WTC11 (cell line): Measurements from ENCODE around the gene GRK2. TPM values are rescaled to one million over a fixed set of nuclear protein-coding genes. Genes with fewer than 3 reads are reported as not detected.

ENCODE experiments used
- ATAC-seq: fragments of 200-7000 bp; cut with Tn5 transposase; 2 replicates; pipeline ENCODE4 v1.10.0; 2021; ENCODE audit warnings: mild to moderate bottlenecking, moderate library complexity
- CTCF ChIA-PET: fragments of 300-600 bp; sonication (Branson Sonifier 250); formaldehyde crosslinking; loops from one replicate; lab custom pipeline; 2021; ENCODE audit warnings: antibody characterized with exemption; lab: Charles Lee
- POLR2A ChIA-PET: fragments of 350-600 bp; sonication (Branson Sonifier 250); formaldehyde crosslinking; loops from one replicate; lab custom pipeline; 2021; ENCODE audit warnings: antibody characterized with exemption; lab: Charles Lee
- DNase-seq: peaks from one replicate; pipeline ENCODE4 v3.0.0; 2021; ENCODE audit warnings: low spot score
- H3K27ac Mint-ChIP-seq: 2 replicates; pipeline ENCODE4 v1.8.0; 2021; ENCODE audit warnings: mixed read lengths
- H3K27me3 Mint-ChIP-seq: 2 replicates; pipeline ENCODE4 v1.8.0; 2021; ENCODE audit warnings: low read depth, mild to moderate bottlenecking, moderate library complexity, mixed read lengths
- H3K36me3 Mint-ChIP-seq: 2 replicates; pipeline ENCODE4 v1.8.0; 2021; ENCODE audit warnings: mixed read lengths
- H3K4me1 Mint-ChIP-seq: 2 replicates; pipeline ENCODE4 v1.8.0; 2022; ENCODE audit warnings: mixed read lengths
- H3K4me3 Mint-ChIP-seq: 2 replicates; pipeline ENCODE4 v1.8.0; 2021; ENCODE audit warnings: mild to moderate bottlenecking, moderate library complexity, mixed read lengths
- H3K9me3 Mint-ChIP-seq: 2 replicates; pipeline ENCODE4 v1.8.0; 2021; ENCODE audit warnings: mixed read lengths
- CREB1 ChIP-seq: sonication (generic); formaldehyde crosslinking; IDR thresholded peaks from 2 replicates; pipeline ENCODE4 v1.8.0; 2023; ENCODE audit warnings: mild to moderate bottlenecking, missing genetic modification reagents
- GABPB1 ChIP-seq: sonication (generic); formaldehyde crosslinking; IDR thresholded peaks from 2 replicates; pipeline ENCODE4 v1.8.1; 2023; ENCODE audit warnings: mild to moderate bottlenecking, missing genetic modification reagents
- MYBL2 ChIP-seq: sonication (generic); formaldehyde crosslinking; IDR thresholded peaks from 2 replicates; pipeline ENCODE4 v1.8.1; 2023; ENCODE audit warnings: mild to moderate bottlenecking, moderate library complexity, missing genetic modification reagents
- NFYB ChIP-seq: sonication (generic); formaldehyde crosslinking; conservative IDR thresholded peaks from 2 replicates; pipeline ENCODE4 v1.8.0; 2022; ENCODE audit warnings: low read depth, missing genetic modification reagents
- NR3C1 ChIP-seq: sonication (generic); formaldehyde crosslinking; conservative IDR thresholded peaks from 2 replicates; pipeline ENCODE4 v1.8.1; 2023; ENCODE audit warnings: low read depth, mild to moderate bottlenecking, missing genetic modification reagents
- RELA ChIP-seq: sonication (generic); formaldehyde crosslinking; IDR thresholded peaks from 2 replicates; pipeline ENCODE4 v1.8.1; 2022; ENCODE audit warnings: missing genetic modification reagents, mild to moderate bottlenecking, borderline replicate concordance
- RORB ChIP-seq: fragments of 250-450 bp; sonication (Bioruptor Pico); IDR thresholded peaks from 2 replicates; pipeline ENCODE4 v1.9.0; 2021; ENCODE audit warnings: mild to moderate bottlenecking
- ZNF671 ChIP-seq: fragments of 250-450 bp; sonication (Bioruptor Pico); IDR thresholded peaks from 2 replicates; pipeline ENCODE4 v1.8.0; 2021; ENCODE audit warnings: mild to moderate bottlenecking
- total RNA-seq: library from RNA; stranded (reverse); gene quantifications from 3 replicates; pipeline ENCODE4 v1.2.3, GENCODE V29; 2021
- TF ChIP-seq, protein P1 (sequence below): sonication (generic); formaldehyde crosslinking; IDR thresholded peaks from 2 replicates; pipeline ENCODE4 v1.8.1; 2023; ENCODE audit warnings: mild to moderate bottlenecking, missing genetic modification reagents, moderate library complexity
- TF ChIP-seq, protein P2 (sequence below): fragments of 250-450 bp; sonication (Bioruptor Pico); IDR thresholded peaks from 2 replicates; pipeline ENCODE4 v1.9.0; 2021; ENCODE audit warnings: mild to moderate bottlenecking, borderline replicate concordance
- TF ChIP-seq, protein P3 (sequence below): sonication (generic); formaldehyde crosslinking; IDR thresholded peaks from 2 replicates; pipeline ENCODE4 v1.8.1; 2022; ENCODE audit warnings: missing genetic modification reagents, borderline replicate concordance
- TF ChIP-seq, protein P4 (sequence below): sonication (generic); formaldehyde crosslinking; IDR thresholded peaks from 2 replicates; pipeline ENCODE4 v1.8.0; 2022; ENCODE audit warnings: mild to moderate bottlenecking, missing genetic modification reagents
- TF ChIP-seq, protein P5 (sequence below): sonication (generic); formaldehyde crosslinking; IDR thresholded peaks from 2 replicates; pipeline ENCODE4 v1.8.0; 2022; ENCODE audit warnings: mild to moderate bottlenecking, missing genetic modification reagents
- TF ChIP-seq, protein P6 (sequence below): sonication (generic); formaldehyde crosslinking; IDR thresholded peaks from 2 replicates; pipeline ENCODE4 v1.8.0; 2022; ENCODE audit warnings: mild to moderate bottlenecking, missing genetic modification reagents
- TF ChIP-seq, protein P7 (sequence below): sonication (generic); formaldehyde crosslinking; IDR thresholded peaks from 2 replicates; pipeline ENCODE4 v1.8.0; 2022; ENCODE audit warnings: mild to moderate bottlenecking, missing genetic modification reagents

GRK2 gene
- total RNA-seq, 1 experiment from 2014 or later, result 68.1 TPM

DNA sequence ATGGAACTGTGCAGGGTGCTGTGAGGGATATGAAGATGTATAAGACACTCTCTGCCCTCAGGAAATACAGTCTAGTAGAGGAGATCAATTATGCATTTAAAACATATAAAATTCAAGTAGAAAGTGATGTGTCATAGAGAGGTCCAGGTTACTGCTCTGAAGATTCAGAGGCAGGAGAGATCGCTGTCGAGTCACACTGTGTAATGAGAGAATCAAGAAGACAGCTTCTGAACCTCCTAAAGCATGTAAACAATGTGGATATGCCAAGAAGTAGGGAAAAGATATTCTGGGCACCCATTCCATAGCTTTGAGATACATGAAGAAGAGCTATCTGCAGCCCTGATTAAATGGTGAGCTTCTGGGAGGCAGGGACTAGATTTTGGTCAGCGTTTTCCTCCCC is 53.7 kb downstream of the GRK2 start (continued):
- TF ChIP-seq ZNF671 (CRISPR knock-in tag) (no peak), RORB (CRISPR knock-in tag) (no peak), MYBL2 (no peak), RELA (no peak)
- TF ChIP-seq, protein P1, sequence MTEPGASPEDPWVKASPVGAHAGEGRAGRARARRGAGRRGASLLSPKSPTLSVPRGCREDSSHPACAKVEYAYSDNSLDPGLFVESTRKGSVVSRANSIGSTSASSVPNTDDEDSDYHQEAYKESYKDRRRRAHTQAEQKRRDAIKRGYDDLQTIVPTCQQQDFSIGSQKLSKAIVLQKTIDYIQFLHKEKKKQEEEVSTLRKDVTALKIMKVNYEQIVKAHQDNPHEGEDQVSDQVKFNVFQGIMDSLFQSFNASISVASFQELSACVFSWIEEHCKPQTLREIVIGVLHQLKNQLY (CRISPR knock-in tag), result no peak

DNA sequence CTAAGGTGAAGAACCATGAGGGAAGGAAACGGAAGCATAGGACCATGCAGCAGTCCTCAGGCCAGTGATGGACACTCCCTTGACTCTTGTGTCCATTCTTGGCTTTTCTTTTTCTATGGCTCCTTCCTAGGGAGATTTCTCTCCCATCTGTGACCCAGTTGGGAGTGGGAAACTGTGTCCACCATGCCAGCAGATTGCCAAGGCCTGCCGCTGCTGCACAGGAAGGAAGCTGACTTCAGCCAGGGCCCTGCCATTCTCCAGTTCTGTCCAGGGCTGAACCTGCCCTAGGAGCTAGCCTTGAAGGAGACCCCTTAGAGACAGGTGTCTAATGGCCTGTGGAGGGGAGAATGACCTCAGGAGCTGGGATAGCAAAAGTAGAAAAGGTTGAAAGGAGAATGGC is 54.4 kb downstream of the GRK2 start:
- TF ChIP-seq, protein P2, sequence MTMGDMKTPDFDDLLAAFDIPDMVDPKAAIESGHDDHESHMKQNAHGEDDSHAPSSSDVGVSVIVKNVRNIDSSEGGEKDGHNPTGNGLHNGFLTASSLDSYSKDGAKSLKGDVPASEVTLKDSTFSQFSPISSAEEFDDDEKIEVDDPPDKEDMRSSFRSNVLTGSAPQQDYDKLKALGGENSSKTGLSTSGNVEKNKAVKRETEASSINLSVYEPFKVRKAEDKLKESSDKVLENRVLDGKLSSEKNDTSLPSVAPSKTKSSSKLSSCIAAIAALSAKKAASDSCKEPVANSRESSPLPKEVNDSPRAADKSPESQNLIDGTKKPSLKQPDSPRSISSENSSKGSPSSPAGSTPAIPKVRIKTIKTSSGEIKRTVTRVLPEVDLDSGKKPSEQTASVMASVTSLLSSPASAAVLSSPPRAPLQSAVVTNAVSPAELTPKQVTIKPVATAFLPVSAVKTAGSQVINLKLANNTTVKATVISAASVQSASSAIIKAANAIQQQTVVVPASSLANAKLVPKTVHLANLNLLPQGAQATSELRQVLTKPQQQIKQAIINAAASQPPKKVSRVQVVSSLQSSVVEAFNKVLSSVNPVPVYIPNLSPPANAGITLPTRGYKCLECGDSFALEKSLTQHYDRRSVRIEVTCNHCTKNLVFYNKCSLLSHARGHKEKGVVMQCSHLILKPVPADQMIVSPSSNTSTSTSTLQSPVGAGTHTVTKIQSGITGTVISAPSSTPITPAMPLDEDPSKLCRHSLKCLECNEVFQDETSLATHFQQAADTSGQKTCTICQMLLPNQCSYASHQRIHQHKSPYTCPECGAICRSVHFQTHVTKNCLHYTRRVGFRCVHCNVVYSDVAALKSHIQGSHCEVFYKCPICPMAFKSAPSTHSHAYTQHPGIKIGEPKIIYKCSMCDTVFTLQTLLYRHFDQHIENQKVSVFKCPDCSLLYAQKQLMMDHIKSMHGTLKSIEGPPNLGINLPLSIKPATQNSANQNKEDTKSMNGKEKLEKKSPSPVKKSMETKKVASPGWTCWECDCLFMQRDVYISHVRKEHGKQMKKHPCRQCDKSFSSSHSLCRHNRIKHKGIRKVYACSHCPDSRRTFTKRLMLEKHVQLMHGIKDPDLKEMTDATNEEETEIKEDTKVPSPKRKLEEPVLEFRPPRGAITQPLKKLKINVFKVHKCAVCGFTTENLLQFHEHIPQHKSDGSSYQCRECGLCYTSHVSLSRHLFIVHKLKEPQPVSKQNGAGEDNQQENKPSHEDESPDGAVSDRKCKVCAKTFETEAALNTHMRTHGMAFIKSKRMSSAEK (CRISPR knock-in tag), result no peak
- TF ChIP-seq CREB1 (CRISPR knock-in tag), result no peak
- no peak for TF ChIP-seq GABPB1 (CRISPR knock-in tag)
- TF ChIP-seq, protein P3, sequence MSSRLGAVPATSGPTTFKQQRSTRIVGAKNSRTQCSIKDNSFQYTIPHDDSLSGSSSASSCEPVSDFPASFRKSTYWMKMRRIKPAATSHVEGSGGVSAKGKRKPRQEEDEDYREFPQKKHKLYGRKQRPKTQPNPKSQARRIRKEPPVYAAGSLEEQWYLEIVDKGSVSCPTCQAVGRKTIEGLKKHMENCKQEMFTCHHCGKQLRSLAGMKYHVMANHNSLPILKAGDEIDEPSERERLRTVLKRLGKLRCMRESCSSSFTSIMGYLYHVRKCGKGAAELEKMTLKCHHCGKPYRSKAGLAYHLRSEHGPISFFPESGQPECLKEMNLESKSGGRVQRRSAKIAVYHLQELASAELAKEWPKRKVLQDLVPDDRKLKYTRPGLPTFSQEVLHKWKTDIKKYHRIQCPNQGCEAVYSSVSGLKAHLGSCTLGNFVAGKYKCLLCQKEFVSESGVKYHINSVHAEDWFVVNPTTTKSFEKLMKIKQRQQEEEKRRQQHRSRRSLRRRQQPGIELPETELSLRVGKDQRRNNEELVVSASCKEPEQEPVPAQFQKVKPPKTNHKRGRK (CRISPR knock-in tag), result no peak
- TF ChIP-seq NFYB (CRISPR knock-in tag), result no peak
- TF ChIP-seq, protein P4, sequence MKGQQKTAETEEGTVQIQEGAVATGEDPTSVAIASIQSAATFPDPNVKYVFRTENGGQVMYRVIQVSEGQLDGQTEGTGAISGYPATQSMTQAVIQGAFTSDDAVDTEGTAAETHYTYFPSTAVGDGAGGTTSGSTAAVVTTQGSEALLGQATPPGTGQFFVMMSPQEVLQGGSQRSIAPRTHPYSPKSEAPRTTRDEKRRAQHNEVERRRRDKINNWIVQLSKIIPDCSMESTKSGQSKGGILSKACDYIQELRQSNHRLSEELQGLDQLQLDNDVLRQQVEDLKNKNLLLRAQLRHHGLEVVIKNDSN (CRISPR knock-in tag), result no peak
- TF ChIP-seq, protein P5, sequence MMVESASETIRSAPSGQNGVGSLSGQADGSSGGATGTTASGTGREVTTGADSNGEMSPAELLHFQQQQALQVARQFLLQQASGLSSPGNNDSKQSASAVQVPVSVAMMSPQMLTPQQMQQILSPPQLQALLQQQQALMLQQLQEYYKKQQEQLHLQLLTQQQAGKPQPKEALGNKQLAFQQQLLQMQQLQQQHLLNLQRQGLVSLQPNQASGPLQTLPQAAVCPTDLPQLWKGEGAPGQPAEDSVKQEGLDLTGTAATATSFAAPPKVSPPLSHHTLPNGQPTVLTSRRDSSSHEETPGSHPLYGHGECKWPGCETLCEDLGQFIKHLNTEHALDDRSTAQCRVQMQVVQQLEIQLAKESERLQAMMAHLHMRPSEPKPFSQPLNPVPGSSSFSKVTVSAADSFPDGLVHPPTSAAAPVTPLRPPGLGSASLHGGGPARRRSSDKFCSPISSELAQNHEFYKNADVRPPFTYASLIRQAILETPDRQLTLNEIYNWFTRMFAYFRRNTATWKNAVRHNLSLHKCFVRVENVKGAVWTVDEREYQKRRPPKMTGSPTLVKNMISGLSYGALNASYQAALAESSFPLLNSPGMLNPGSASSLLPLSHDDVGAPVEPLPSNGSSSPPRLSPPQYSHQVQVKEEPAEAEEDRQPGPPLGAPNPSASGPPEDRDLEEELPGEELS (CRISPR knock-in tag), result no peak
- TF ChIP-seq, all 79 proteins: peak for 0
- no peaks in the 10 kb centered on the region for H3K36me3 Mint-ChIP-seq
- H3K27ac Mint-ChIP-seq, result no peak overlapping the region
- no peak overlapping the region for H3K4me3 Mint-ChIP-seq
- peaks cover 30% of the 10 kb centered on the region for H3K27me3 Mint-ChIP-seq
- POLR2A ChIA-PET, result interaction anchor here (0.9 kb wide), 1 partner anchor 33 kb away, joined by 3 read pairs; the partner anchor contains the start of gene POLD4
- no peak for DNase-seq
- no peaks in the 10 kb centered on the region for H3K9me3 Mint-ChIP-seq
- ATAC-seq, result no peak
- peaks cover 5% of the 10 kb centered on the region for H3K4me1 Mint-ChIP-seq
- CTCF ChIA-PET, result interaction anchor here (0.8 to 2.0 kb wide), 7 partner anchors 25 to 62 kb away, joined by 3 to 8 read pairs (median 4); no protein-coding TSS in a partner anchor

DNA sequence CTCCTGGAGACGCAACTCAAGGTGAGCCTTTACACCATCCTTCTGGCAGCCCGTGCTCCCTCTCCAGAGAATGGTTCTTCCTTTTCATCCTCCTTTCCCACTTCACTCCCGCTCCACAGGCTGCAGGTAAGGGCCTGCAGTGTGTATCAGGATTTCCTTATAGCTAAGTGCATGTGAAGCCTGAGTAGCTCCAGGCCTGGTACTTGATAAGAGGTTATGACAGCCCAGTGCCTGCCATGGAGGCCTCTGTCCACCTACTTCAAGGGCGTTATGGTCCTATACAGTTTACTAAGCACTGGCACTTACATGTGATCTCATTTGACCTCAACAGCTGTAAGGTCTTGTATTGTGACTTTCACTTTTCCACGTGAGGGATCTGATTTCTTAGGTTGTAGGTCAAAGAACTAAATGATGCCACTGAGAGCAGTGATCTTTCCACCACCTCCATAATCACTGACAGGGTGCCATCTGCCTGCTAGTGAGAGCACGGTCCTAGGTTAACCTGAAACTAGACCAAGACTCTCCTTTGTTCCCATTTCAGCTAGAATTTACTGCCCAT is 55.1 kb downstream of the GRK2 start:
- H3K4me3 Mint-ChIP-seq, result no peak overlapping the region
- H3K4me1 Mint-ChIP-seq, result peaks cover 5% of the 10 kb centered on the region
- H3K27ac Mint-ChIP-seq, result no peak overlapping the region
- ChIA-PET CTCF (interaction anchor here (1.1 to 2.8 kb wide), 6 partner anchors 30 to 61 kb away, joined by 3 to 18 read pairs (median 4); no protein-coding TSS in a partner anchor), POLR2A (interaction anchor here (0.9 kb wide), 2 partner anchors 32 to 89 kb away, joined by 3 read pairs; partner anchors contain the start of gene POLD4)
- TF ChIP-seq, protein P6, sequence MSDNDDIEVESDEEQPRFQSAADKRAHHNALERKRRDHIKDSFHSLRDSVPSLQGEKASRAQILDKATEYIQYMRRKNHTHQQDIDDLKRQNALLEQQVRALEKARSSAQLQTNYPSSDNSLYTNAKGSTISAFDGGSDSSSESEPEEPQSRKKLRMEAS (CRISPR knock-in tag), result no peak
- TF ChIP-seq NR3C1, result no peak
- TF ChIP-seq, protein P7, sequence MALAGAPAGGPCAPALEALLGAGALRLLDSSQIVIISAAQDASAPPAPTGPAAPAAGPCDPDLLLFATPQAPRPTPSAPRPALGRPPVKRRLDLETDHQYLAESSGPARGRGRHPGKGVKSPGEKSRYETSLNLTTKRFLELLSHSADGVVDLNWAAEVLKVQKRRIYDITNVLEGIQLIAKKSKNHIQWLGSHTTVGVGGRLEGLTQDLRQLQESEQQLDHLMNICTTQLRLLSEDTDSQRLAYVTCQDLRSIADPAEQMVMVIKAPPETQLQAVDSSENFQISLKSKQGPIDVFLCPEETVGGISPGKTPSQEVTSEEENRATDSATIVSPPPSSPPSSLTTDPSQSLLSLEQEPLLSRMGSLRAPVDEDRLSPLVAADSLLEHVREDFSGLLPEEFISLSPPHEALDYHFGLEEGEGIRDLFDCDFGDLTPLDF (CRISPR knock-in tag), result no peak
- no peaks in the 10 kb centered on the region for H3K36me3 Mint-ChIP-seq
- no peaks in the 10 kb centered on the region for H3K9me3 Mint-ChIP-seq
- H3K27me3 Mint-ChIP-seq, result peaks cover 28% of the 10 kb centered on the region
- no peak for ATAC-seq
- no peak for DNase-seq
